ENCODE results near the gene DOCK8.

Gene DOCK8

DNA sequence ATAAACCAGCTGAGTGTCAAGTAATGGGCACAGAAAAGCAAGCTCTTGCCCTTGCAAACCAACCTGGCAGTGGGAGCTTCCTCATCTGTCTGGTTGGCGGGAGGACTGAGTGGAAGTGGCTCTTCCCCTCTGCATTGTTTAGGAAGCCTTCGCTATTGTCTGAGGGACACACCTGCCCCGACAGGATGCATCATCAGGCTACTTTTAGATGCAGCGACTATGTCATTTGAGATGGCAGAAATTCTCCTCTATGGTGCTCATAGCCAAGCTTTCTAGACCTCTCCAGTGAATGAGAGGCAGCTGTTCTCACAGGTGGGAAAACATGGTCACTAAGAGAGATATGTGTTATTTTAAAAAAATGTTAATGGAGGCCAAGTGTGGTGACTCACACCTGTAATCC, 104.0 kb downstream of the DOCK8 start:
- no peak for DNase-seq

DNA sequence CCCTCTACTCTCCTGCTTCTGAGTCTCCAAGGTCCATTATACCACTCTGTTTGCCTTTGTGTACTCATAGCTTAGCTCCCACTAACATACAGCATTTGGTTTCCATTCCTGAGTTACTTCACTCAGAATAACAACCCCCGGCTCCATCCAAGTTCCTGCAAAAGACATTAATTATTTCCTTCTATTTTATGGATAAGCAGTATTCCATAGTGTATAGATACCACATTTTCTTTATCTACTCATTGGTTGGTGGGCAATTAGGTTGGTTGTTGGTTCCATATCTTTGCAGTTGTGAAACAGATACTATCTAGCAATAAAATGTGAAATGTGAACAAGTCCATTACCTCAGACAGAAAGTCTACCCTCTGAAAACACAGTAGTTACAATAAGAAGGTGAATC, 110.3 kb downstream of the DOCK8 start:
- no peak for DNase-seq

DNA sequence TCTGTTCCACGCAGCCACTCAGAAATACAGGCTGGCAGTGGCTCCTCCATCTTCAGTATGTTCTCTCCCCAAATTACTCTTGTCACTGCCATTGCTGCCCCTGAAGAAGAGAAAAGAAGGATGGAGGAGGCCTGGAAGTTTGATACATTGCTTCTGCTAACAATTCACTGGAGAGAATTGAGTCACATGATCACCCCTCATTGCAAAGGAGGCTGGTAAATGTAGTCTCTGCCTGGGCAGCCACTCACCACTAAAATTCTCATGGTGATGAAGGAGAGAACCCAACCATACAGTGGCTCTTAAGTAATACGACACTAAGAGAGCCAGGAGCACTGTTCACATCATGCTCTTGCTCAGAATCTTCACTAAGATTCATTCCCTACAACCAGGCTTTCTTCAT, 112.0 kb downstream of the DOCK8 start:
- no peak for DNase-seq

DNA sequence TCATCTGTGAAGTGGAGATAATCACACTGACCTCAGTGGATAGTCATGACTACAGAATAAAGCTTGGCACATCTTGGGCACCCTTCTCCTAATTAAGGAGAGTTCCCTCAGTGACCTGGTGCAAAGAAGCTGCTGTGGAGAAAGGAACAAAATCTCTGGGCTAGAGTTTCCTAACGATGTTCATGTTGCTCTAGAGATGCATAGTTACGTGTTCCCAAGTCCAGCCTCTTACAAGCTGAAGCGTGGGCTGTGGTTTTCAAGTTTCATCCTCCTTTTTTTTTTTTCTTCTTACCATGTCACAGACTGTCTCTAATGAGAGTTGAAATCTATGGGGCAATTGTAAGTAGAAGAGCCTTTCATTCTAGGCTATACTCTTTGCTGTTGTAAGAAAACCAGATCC, 113.8 kb downstream of the DOCK8 start:
- DNase-seq, result no peak

DNA sequence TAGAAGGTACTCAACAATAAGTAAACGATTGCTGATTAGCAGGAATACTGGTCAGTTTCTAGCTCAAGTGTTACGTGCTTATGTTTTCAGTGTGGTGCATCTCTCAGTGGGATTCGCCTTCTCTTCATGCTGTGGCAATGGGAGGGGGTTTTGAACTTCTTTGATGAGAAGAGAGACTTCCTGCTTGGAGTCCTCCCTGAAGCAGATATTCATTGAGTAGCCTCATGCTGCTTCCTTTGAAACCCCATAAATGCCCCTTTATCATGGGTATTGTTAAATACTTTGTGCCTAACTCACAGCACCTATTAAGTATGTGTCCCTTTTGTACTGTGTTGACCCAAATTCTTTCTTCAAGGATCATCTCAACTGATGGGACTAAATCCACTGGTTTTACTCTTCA, 116.5 kb downstream of the DOCK8 start:
- no peak for DNase-seq

DNA sequence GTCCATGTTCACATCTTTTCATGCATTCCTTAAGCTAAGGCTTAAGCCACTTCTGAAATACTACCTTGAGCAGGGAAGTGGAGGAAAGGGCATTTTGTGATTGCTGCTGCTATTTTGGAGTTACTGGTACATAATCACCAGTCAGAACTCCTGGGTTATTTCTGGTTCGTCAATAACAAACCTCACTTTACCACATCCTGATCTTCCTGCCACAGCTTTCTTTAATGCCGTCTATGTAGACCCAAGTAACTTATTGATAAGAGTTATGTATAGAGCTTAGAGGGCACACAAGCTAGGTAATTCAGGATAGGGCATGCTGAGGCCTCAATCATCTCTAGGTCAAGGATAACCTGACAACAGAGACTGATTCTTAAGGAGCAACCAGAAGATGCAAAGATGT, 120.7 kb downstream of the DOCK8 start:
- DNase-seq, result no peak

DNA sequence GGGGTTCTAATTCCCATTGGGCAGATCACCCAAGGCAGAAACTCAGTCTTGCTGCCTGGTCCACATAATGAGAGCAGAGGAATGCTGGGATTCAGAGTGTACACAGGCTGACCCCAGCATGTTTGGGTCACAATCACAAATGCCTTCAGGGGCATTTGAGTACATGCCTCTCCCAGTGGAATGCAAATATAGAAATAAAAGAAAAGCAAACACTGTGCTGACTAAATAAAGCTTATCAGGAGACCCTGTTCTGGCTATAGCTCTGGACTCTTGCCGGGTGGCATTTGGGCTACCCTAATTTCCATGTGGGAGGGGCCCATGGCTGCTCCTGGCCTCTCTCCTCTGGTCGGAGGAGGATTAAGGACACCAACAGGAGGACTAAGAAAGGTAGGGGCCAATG, 121.4 kb downstream of the DOCK8 start:
- no peak for DNase-seq

DNA sequence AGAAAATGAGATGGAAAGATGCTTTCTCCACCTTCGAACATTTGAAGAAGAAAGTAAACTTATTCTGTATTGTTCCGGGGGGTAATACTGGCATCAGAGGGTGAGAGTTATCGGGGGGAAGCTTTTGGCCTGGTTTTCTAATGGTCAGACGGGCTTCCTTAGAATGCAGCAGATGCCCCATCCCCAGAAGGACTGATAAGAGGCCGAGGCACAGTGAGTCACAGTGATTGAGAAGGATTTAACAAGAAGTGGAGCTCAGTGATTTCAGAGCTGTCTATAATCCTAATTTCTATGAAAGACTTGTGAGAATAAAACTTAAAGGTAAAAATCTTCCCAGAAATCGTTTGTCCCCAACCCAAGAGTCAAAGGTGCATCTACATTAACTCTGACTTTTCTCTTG, 123.9 kb downstream of the DOCK8 start:
- DNase-seq, result no peak

DNA sequence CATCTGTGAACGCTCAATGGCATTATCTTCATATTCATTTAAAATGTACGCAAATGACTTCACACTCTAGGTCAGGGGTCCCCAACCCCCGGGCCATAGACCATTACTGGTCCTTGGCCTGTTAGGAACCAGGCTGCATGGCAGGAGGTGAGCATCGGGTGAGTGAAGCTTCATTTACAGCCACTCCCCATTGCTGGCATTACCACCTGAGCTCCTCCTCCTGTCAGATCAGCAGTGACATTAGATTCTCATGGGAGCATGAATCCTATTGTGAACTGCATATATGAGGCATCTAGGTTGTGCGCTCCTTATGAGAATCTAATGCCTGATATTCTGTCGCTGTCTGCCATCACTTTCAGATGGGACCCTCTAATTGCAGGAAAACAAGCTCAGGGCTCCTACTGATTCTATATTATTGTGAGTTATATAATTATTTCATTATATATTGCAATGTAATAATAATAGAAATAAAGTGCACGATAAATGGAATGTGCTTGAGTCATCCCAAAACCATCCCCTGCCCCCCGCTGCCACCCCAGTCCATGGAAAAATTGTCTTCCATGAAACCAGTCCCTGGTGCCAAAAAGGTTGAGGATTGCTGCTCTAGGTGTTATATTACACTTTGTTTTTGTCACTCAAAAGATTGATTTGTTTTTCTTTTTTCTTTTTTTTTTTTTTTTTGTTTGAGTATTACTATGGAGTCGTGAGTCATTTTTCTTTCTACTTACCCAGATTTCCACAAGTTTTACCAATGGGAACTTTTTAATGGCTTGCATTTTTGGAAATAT, 127.2 kb downstream of the DOCK8 start:
- DNase-seq, result no peak

DNA sequence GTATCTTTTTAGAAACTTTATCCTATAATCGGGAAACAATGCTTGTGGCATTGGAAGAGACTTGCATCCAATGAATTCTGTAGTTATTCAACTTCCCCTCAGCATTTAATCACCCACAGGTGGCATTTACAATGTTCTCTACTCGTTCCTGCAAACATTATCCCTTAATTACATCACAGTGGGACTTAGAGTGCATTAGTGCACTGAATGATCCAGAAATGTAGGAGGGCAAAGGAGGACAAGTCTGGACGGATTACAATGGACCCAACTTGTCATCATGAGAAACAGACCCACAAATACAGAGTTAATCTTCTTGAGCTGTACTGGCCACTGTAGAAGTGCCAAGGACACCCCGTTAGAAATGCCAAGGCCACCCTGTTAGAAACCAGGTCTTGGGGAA, 129.1 kb downstream of the DOCK8 start:
- DNase-seq, result no peak

DNA sequence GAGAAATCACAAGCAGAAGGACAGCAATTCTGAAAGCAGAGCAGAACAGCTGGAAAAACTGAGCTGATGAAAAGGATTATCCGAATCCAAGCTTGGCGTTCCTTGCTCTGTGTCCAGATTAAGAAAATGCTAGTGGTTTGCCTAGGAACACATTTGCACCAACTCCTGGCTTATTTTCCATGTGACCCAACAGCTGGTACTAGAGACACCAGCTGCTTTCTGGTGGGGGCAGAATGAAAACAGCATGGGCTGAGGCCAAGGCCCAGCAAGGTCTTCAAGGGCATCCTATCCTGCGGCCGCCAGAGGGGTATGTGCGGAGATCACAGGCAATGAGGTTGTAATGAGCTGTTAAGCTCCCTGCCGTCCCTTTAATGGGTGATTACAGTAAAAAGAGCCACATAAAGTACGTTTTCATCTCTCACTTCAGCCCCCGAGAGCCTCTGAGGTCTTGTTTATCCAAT, 131.5 kb downstream of the DOCK8 start:
- no peak for DNase-seq

DNA sequence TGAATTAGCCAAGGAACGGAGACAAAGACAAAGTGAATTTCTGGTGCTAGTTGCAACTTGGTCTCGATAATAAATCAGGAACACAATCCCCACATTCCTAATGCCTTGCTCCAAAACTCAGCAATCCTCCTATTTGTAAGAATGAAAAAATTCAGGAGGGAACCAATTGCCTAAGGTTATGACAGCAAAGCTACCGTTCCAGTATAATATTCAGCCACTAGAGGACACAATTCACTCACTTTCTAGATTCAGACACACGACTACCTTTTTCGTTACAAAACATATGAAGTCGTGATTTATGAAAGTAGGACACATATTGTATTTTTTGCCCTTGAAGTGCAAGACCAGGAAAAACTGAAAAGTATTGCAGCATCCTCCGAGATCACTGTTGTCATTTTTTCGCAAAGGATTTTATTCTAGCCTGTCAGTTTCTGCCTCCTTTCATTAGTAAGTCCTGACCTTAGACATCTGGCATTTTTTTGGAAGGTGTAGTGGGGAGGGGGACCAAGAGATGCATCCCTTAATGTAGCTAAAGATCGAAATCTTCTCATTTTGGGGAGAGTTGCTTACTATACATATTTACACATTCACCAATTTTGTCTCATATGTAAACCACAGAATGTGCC, 133.1 kb downstream of the DOCK8 start:
- no peak for DNase-seq

DNA sequence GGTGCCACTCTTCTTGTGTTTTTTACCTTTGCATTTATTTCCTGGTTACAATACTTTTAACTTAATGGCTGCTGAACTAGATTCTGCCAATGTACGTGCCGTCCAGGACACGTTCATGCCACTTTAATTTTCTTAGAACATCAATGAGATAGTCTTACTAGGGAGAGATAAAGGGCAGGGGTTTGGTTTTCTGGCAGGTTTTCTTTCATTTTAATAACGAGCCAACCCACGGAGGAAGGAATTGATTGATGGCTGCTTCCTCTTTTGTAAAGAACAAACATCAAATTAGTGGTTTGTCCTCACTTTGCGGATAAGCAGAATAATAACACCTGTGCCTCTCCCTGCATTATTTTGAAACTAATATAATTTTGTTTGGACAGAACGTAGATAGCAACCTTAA, 135.7 kb downstream of the DOCK8 start:
- DNase-seq, result no peak

DNA sequence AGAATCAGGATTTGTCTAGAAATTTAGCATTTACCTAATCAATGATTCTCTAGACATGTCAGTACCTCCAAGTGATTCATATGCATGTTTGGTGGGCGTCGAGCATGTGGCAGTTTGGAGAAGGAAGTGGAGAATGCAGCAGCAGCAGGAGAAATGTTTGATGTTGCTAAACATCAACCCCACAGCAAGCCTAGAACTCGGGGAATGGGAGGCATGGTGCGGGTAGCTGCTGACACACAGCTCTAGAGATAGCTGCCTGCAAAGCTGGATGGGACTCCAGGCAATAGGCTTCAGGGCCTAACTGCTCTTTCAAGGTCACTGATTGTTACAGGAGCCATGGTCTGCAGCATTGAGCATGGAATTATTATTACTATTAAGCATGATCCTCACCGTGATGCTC, 137.3 kb downstream of the DOCK8 start:
- DNase-seq, result no peak

DNA sequence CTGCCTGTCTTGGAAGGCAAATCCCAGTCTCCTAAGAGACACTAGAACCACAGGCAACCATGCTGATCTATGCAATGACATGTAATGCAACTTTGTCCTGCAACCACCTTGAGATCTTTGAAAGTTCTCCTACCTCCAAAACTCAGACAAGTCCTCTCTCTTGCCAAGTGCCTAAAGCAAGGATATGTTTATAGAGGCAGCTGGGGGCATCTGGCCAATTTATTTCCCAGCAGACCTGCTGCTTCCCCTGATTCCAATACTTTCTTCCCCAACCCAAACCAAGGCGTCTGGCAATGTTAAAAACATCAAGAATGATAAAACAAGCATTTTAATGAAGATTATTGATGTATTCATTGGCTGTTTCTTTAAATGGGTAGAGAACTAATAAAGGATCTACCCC, 138.4 kb downstream of the DOCK8 start:
- no peak for DNase-seq

DNA sequence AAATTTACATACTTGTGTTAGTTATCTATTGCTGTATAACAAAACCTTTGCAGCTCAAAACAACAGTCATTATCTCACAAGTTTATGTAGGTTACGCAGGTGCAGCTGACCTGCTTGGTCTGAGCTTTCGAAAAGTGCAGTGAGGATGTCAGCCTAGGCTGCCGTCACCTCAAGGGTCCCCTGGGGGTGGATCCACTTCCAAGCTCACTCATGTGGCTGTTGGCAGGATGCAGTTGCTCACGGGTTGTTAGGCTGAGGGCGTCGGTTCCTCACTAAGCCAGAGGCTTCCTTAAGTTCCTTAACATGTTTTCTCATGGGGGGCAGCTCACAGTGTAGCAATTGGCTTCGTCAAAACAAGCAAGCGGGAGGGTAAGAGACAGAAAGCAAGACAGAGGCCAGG, 139.8 kb downstream of the DOCK8 start:
- DNase-seq, result no peak

DNA sequence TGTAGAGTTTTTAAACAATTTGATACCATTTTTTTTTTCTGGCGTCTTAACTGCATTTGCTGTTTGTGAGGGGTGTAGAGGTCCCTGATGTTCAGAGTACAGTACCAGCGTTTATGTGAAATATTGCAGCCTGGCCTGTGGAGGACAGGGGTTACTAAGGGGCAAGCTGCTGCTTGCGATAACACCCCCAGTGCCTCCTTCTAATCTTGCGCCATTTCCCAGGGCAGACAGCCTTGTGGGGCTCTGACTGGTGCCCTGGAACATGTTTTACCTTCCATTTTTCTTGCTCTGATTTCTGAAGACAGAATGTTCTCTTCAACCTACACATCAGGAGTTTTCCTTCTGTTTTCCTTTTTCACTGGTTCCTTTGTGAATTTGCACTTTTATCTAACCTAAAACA, 142.9 kb downstream of the DOCK8 start:
- DNase-seq, result no peak

DNA sequence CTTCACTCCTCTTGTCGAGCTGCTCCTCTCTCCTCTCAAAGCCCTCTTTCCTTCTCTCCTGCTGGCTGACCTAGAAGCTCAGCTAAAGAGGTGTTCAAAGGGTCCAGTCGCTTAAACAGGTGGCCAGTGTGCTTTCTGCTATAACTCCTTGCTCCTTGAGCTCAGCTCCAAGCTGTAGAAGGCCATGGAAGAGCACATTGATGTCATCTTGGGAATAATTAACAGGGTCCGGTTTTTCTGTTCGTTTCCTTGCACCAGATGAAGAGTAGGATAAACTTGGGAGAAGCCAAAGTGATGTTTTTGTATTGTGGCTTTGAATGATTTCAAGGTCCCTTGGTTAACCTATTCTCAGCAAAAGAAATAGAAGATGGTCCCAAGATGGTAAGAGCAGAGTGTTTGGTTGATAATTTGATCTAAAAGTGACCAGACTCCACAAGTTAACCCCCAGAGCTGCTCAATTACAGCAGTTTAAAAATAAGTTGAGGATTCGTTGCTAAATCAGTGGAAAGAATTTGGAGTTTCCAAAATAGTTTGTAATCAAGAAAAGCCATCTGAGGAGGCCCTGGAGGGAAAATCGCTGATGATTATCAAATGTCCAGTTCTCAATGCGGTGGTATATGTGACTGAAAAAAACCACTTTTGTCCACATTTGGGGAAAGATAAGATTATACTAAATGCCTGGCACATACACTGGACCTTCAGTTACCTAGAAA, 148.1 kb downstream of the DOCK8 start:
- no peak for DNase-seq

DNA sequence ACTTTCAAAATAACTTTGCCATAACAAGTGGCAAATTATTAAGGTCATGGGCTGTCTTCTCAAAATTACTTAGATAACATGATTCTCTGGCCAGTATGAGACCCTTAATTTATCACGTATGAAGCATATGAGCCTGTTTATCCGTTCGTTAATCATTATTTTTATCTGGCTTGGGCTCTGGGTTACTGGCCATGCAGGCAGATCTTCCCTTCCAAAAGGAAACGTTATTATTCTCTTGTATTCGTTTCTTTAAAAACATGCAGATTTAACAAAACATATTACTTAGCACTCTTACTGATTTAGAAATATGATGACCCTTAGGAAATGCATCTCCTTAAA, 148.6 kb downstream of the DOCK8 start:
- no peak for DNase-seq

DNA sequence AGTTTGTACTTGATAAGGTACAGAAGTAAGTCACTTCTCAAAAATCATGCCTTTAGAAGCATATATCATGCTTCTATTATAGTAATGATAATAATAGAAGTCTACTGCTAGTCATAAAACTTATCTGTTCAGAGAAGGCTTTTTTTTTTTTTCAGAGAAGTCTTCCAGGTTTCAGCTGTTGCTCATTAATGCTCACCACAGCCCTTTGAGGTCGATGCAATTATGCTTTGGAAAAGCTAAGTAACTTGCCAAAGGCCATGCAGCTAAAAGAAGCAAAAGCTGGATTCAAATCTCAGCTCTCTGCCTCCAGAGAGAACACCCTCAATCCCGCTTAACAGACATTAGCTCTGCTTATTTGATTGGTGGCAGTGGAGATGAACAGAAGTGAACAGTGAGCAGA, 150.8 kb downstream of the DOCK8 start:
- DNase-seq, result no peak

DNA sequence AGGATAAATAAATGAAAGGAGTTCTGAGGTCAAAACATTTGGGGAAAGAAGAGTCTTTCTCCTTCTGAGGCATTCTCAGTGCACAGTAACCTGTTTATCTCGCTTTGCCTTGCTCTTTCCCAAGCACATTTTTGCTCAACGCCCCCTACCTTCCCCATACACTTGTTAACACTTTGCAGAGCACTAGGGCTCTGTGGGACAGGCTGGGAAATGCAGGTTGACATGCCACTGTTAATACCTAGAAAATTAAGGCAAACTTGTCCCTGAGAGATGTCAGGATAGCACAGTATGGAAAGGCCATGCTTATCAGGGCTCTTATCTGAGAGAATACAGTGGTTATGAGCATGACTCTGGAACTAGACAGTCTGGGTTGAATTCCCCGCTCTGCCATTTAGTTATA, 152.0 kb downstream of the DOCK8 start:
- DNase-seq, result no peak

DNA sequence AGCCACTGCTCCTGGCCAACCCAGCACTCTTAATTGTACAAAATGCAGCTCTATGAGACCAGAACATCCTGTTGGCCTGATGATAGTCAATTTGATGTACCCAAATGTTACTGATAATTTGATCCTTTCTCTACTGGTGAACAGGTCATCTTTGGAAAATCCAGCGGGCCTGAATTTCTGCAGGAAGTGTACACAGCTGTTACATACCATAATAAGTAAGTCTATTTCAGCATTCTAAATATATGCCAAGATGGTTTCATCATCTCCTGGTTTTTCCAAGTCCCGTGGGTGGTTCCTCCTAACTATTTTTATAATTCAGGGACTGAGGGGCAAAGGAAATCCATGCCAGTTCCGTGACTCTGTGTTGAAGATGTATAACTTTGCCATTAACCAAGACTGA, 155.4 kb downstream of the DOCK8 start:
- no peak for DNase-seq

DNA sequence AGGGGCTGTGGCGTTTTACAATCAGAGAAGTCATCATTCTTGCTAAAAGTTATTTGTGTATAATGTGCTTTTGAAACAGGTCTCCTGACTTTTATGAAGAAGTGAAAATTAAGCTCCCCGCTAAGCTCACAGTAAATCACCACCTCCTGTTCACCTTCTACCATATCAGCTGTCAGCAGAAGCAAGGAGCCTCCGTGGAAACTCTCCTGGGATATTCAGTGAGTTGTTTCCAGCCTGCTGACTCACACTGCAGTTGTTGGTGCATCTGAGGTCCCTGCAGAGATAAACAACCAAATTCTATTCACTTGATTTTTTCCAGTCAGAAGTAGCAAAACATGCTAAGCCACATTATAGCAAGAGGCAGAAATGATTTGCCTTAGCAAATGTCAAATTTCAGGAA, 156.7 kb downstream of the DOCK8 start:
- DNase-seq, result no peak

DNA sequence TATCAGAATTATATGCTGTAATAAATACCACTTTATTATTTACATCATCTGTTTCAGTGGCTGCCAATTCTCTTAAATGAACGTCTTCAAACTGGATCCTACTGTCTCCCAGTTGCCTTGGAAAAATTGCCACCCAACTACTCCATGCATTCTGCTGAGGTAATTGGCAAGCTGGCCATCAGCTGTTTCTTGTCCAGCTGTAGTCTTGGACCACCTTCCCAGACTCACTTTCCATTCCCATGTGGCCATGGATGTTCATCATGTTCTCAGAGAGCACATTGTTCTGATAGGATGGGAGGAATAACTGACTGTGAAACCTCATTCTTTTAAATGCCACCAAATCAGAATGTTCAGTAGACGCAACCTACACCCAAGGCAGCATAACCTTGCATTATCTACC, 157.5 kb downstream of the DOCK8 start:
- no peak for DNase-seq
